HFFc6 (cell line): ENCODE data around the gene CTXN3. TPM values are rescaled to one million over a fixed set of nuclear protein-coding genes. Genes with fewer than 3 reads are reported as not detected.

ENCODE experiments used
- DNase-seq: peaks from one replicate; pipeline ENCODE4 v3.0.0-alpha.2; 2018
- H3K27ac Mint-ChIP-seq: 2 replicates; pipeline ENCODE4 v1.8.0; 2020; ENCODE audit warnings: mild to moderate bottlenecking, mixed read lengths
- H3K27me3 Mint-ChIP-seq: 2 replicates; pipeline ENCODE4 v1.8.0; 2021; ENCODE audit warnings: mild to moderate bottlenecking, moderate library complexity, mixed read lengths; ENCODE audit not compliant: insufficient read depth
- H3K36me3 Mint-ChIP-seq: 2 replicates; pipeline ENCODE4 v1.8.0; 2021; ENCODE audit warnings: low read depth, mixed read lengths
- H3K4me1 Mint-ChIP-seq: 2 replicates; pipeline ENCODE4 v1.8.0; 2020; ENCODE audit warnings: low read depth, mixed read lengths
- H3K4me3 Mint-ChIP-seq: 2 replicates; pipeline ENCODE4 v1.8.0; 2020; ENCODE audit warnings: mild to moderate bottlenecking, moderate library complexity, mixed read lengths
- H3K9me3 Mint-ChIP-seq: 2 replicates; pipeline ENCODE4 v1.8.0; 2020; ENCODE audit warnings: mild to moderate bottlenecking, mixed read lengths
- CTCF ChIP-seq: fragments of 200-600 bp; sonication (generic); IDR thresholded peaks from 2 replicates; pipeline ENCODE4 v1.5.0; 2021; ENCODE audit warnings: antibody characterized with exemption, mild to moderate bottlenecking
- total RNA-seq, 6 experiments: library from RNA; stranded (reverse); fragmentation: NEBNext Ultra II Directional; extraction: Animal tissue kit (Norgen Biotek cat#: 25700); gene quantifications; 2 replicates in 1 of 6; 3 replicates in 5 of 6; pipeline ENCODE4 v1.2.3, GENCODE V29; 2021

Gene CTXN3
- total RNA-seq, 6 experiments from 2014 or later: not detected

- no peak for TF ChIP-seq CTCF
- no peaks in the 10 kb centered on the region for H3K36me3 Mint-ChIP-seq
- H3K4me3 Mint-ChIP-seq: no peak overlapping the region
- H3K27ac Mint-ChIP-seq: no peak overlapping the region
- H3K27me3 Mint-ChIP-seq: peaks cover 5% of the 10 kb centered on the region; the same call in 1 of the 2 replicates
- no peaks in the 10 kb centered on the region for H3K4me1 Mint-ChIP-seq
- no peaks in the 10 kb centered on the region for H3K9me3 Mint-ChIP-seq
- DNase-seq: no peak
Measured at GRCh38 chr5:127642949-127643348, 5.9 kb upstream of the CTXN3 start.

GRCh38 chr5:127643607-127644006 is 5.3 kb upstream of the CTXN3 start:
- Mint-ChIP-seq H3K4me1 (no peaks in the 10 kb centered on the region), H3K4me3 (no peak overlapping the region), H3K36me3 (no peaks in the 10 kb centered on the region), H3K9me3 (no peaks in the 10 kb centered on the region), H3K27me3 (peaks cover 7% of the 10 kb centered on the region; the same call in 1 of the 2 replicates), H3K27ac (no peak overlapping the region)
- no peak for TF ChIP-seq CTCF
- no peak for DNase-seq

- Mint-ChIP-seq H3K9me3 (no peaks in the 10 kb centered on the region), H3K4me3 (no peak overlapping the region), H3K4me1 (no peaks in the 10 kb centered on the region), H3K27ac (no peak overlapping the region), H3K36me3 (no peaks in the 10 kb centered on the region), H3K27me3 (peaks cover 15% of the 10 kb centered on the region; the same call in 1 of the 2 replicates)
- TF ChIP-seq CTCF: no peak
- DNase-seq: no peak
Measured at GRCh38 chr5:127645300-127645726, 3.6 kb upstream of the CTXN3 start.

- no peaks in the 10 kb centered on the region for H3K36me3 Mint-ChIP-seq
- no peak overlapping the region for H3K4me3 Mint-ChIP-seq
- no peak overlapping the region for H3K27ac Mint-ChIP-seq
- no peaks in the 10 kb centered on the region for H3K9me3 Mint-ChIP-seq
- H3K27me3 Mint-ChIP-seq: peaks cover 15% of the 10 kb centered on the region; the same call in 1 of the 2 replicates
- no peaks in the 10 kb centered on the region for H3K4me1 Mint-ChIP-seq
- DNase-seq: no peak
- no peak for TF ChIP-seq CTCF
Measured at GRCh38 chr5:127647361-127647958, 1.4 kb upstream of the CTXN3 start.

- no peak overlapping the region for H3K27ac Mint-ChIP-seq
- H3K27me3 Mint-ChIP-seq: peaks cover 19% of the 10 kb centered on the region; the same call in 1 of the 2 replicates
- H3K36me3 Mint-ChIP-seq: no peaks in the 10 kb centered on the region
- H3K4me3 Mint-ChIP-seq: no peak overlapping the region
- TF ChIP-seq CTCF: no peak
- no peak for DNase-seq
- H3K9me3 Mint-ChIP-seq: no peaks in the 10 kb centered on the region
- H3K4me1 Mint-ChIP-seq: no peaks in the 10 kb centered on the region
Measured at GRCh38 chr5:127650022-127650421, 1.1 kb downstream of the CTXN3 start.
